Suprapubic skin (tissue), 4 donors: ENCODE results near the gene EP300.

Source experiments
- POLR2A ChIP-seq, 2 donors: fragments of 450-650 bp; IDR thresholded peaks; one replicate each; pipeline ENCODE4 v1.6.1; 2017; ENCODE audit warnings: antibody characterized with exemption in 2 of 2, mild to moderate bottlenecking in 2 of 2, moderate library complexity in 2 of 2
- POLR2AphosphoS5 ChIP-seq, 3 donors: sonication (generic); formaldehyde crosslinking; IDR thresholded peaks; one replicate each; pipeline ENCODE4 v1.6.1; 2017; ENCODE audit warnings: antibody characterized with exemption in 3 of 3
- TF ChIP-seq, protein P1 (sequence below), 2 donors: fragments of 200-600 bp in 1 of 2; fragments of 450-650 bp in 1 of 2; sonication (generic) in 1 of 2; IDR thresholded peaks; one replicate each; pipeline ENCODE4 v1.5.1; 2016 to 2019; ENCODE audit warnings: antibody characterized with exemption in 2 of 2, mild to moderate bottlenecking in 1 of 2, moderate library complexity in 1 of 2

DNA sequence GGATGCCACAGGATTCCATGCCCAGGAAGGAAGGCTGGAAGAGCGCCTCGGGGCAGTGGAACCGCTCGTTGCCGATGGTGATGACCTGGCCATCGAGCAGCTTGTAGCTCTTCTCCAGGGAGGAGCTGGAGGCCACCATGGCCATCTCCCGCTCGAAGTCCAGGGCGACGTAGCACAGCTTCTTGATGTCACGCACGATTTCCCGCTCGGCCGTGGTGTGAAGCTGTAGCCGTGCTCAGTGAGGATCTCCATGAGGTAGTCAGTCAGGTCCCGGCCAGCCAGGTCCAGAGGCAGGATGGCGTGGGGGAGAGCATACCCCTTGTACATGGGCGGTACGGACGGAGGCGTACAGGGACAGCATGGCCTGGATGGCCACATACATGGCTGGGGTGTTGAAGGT, 17.9 kb upstream of the EP300 start:
- TF ChIP-seq, protein P1, sequence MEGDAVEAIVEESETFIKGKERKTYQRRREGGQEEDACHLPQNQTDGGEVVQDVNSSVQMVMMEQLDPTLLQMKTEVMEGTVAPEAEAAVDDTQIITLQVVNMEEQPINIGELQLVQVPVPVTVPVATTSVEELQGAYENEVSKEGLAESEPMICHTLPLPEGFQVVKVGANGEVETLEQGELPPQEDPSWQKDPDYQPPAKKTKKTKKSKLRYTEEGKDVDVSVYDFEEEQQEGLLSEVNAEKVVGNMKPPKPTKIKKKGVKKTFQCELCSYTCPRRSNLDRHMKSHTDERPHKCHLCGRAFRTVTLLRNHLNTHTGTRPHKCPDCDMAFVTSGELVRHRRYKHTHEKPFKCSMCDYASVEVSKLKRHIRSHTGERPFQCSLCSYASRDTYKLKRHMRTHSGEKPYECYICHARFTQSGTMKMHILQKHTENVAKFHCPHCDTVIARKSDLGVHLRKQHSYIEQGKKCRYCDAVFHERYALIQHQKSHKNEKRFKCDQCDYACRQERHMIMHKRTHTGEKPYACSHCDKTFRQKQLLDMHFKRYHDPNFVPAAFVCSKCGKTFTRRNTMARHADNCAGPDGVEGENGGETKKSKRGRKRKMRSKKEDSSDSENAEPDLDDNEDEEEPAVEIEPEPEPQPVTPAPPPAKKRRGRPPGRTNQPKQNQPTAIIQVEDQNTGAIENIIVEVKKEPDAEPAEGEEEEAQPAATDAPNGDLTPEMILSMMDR (IDR thresholded peaks at IDR 0.05) = no peak
- TF ChIP-seq POLR2AphosphoS5 (IDR thresholded peaks at IDR 0.05) (no peak), POLR2A (IDR thresholded peaks at IDR 0.05) (no peak)
